Left renal pelvis (tissue), 4 donors: ENCODE measurements around the gene CACNA1E. TPM values are rescaled to one million over a fixed set of nuclear protein-coding genes. Genes with fewer than 3 reads are reported as not detected.

Experiments
- DNase-seq, 4 donors: peaks; one replicate each; pipeline ENCODE4 v3.0.0-alpha.2; 2013; ENCODE audit warnings: low read depth in 4 of 4, low spot score in 3 of 4
- polyA plus RNA-seq, 4 donors: library from polyadenylated mRNA; unstranded; fragments of 120-200 nt; gene quantifications; one replicate each; pipeline ENCODE4 v1.2.1, GENCODE V29; 2013; ENCODE audit not compliant: insufficient read length in 4 of 4

CACNA1E gene
- polyA plus RNA-seq, 4 donors = 0.19 to 0.47 (median 0.41) TPM

GRCh38 chr1:181626279-181626938 lies 143.1 kb downstream of the CACNA1E start:
- no peak for DNase-seq

GRCh38 chr1:181630398-181630797 lies 147.1 kb downstream of the CACNA1E start:
- DNase-seq = no peak

GRCh38 chr1:181630838-181631237 lies 147.5 kb downstream of the CACNA1E start:
- DNase-seq = no peak

- no peak for DNase-seq
Measured at GRCh38 chr1:181632492-181632891, 149.2 kb downstream of the CACNA1E start.

GRCh38 chr1:181632960-181633359 lies 149.6 kb downstream of the CACNA1E start:
- no peak for DNase-seq

- no peak for DNase-seq
Measured at GRCh38 chr1:181635110-181635509, 151.8 kb downstream of the CACNA1E start.

- no peak for DNase-seq
Measured at GRCh38 chr1:181637998-181638397, 154.7 kb downstream of the CACNA1E start.

- no peak for DNase-seq
Measured at GRCh38 chr1:181640956-181641355, 157.6 kb downstream of the CACNA1E start.

GRCh38 chr1:181643631-181644030 lies 160.3 kb downstream of the CACNA1E start:
- no peak for DNase-seq

GRCh38 chr1:181645171-181645570 lies 161.9 kb downstream of the CACNA1E start:
- DNase-seq = no peak

- no peak for DNase-seq
Measured at GRCh38 chr1:181646710-181647109, 163.4 kb downstream of the CACNA1E start.

GRCh38 chr1:181647314-181648035 lies 164.2 kb downstream of the CACNA1E start:
- DNase-seq = no peak

- DNase-seq = no peak
Measured at GRCh38 chr1:181651276-181651675, 168.0 kb downstream of the CACNA1E start.

GRCh38 chr1:181655756-181656155 lies 172.4 kb downstream of the CACNA1E start:
- no peak for DNase-seq

- DNase-seq = no peak
Measured at GRCh38 chr1:181656491-181656890, 173.2 kb downstream of the CACNA1E start.

- DNase-seq = no peak
Measured at GRCh38 chr1:181658581-181658980, 175.3 kb downstream of the CACNA1E start.

GRCh38 chr1:181659321-181659957 lies 176.1 kb downstream of the CACNA1E start:
- no peak for DNase-seq

- DNase-seq = no peak
Measured at GRCh38 chr1:181660621-181661020, 177.3 kb downstream of the CACNA1E start.

- DNase-seq = no peak
Measured at GRCh38 chr1:181661569-181661968, 178.3 kb downstream of the CACNA1E start.

GRCh38 chr1:181662606-181663005 lies 179.3 kb downstream of the CACNA1E start:
- DNase-seq = no peak

GRCh38 chr1:181664543-181664942 lies 181.2 kb downstream of the CACNA1E start:
- no peak for DNase-seq

- DNase-seq = no peak
Measured at GRCh38 chr1:181669246-181669645, 185.9 kb downstream of the CACNA1E start.
